DOHH2 (cell line): ENCODE data around the gene RAET1G.

Experiments used
- H3F3A ChIP-seq: fragments of 200-600 bp; sonication (generic), shearing (Covaris generic); 2 replicates; pipeline ENCODE4 v1.6.0; 2016; ENCODE audit warnings: antibody characterized with exemption, mild to moderate bottlenecking; ENCODE audit not compliant: control insufficient read depth, insufficient read depth
- H3K27ac ChIP-seq: fragments of 200-600 bp; sonication (generic); 2 replicates; pipeline ENCODE4 v1.5.1; 2014; ENCODE audit warnings: low read depth, mild to moderate bottlenecking, low read length, moderate library complexity
- H3K27me3 ChIP-seq: fragments of 200-600 bp; sonication (generic); 2 replicates; pipeline ENCODE4 v1.6.1; 2014; ENCODE audit warnings: mild to moderate bottlenecking, low read length, mixed read lengths; ENCODE audit not compliant: control insufficient read depth
- H3K36me3 ChIP-seq: fragments of 200-600 bp; sonication (generic); 2 replicates; pipeline ENCODE4 v1.6.1; 2014; ENCODE audit warnings: mild to moderate bottlenecking, low read length, moderate library complexity, mixed read lengths; ENCODE audit not compliant: control insufficient read depth
- H3K4me1 ChIP-seq: fragments of 200-600 bp; sonication (generic); 2 replicates; pipeline ENCODE4 v1.6.1; 2014; ENCODE audit warnings: mild to moderate bottlenecking, low read length, mixed read lengths; ENCODE audit not compliant: control insufficient read depth
- H3K4me2 ChIP-seq: fragments of 200-600 bp; sonication (generic); 2 replicates; pipeline ENCODE4 v1.6.0; 2014; ENCODE audit warnings: mild to moderate bottlenecking, low read length, moderate library complexity
- H3K4me3 ChIP-seq: fragments of 200-600 bp; sonication (generic); 2 replicates; pipeline ENCODE4 v1.5.1; 2014; ENCODE audit warnings: mild to moderate bottlenecking, low read length, mixed read lengths
- H3K79me2 ChIP-seq: fragments of 200-600 bp; sonication (generic); 2 replicates; pipeline ENCODE4 v1.6.1; 2014; ENCODE audit warnings: mild to moderate bottlenecking, low read length, mixed read lengths; ENCODE audit not compliant: control insufficient read depth
- H3K9me2 ChIP-seq: fragments of 200-600 bp; sonication (generic); replicated peaks from 2 replicates; pipeline ENCODE4 v1.6.1; 2014; ENCODE audit warnings: mild to moderate bottlenecking, low read length, mixed read lengths; ENCODE audit not compliant: control insufficient read depth
- H3K9me3 ChIP-seq: fragments of 200-600 bp; sonication (generic); 2 replicates; pipeline ENCODE4 v1.6.1; 2014; ENCODE audit warnings: antibody characterized with exemption, low read length, mixed read lengths; ENCODE audit not compliant: control insufficient read depth, insufficient read depth
- H4K20me1 ChIP-seq: fragments of 200-600 bp; sonication (generic); 2 replicates; pipeline ENCODE4 v1.6.0; 2014; ENCODE audit warnings: low read depth, mild to moderate bottlenecking, antibody characterized with exemption, low read length, moderate library complexity; ENCODE audit not compliant: control insufficient read depth, insufficient read depth
- EZH2phosphoT487 ChIP-seq: fragments of 200-600 bp; sonication (generic); IDR thresholded peaks from 2 replicates; pipeline ENCODE4 v1.6.1; 2017; ENCODE audit warnings: borderline replicate concordance, mild to moderate bottlenecking, antibody characterized with exemption, low read length, moderate library complexity, mixed read lengths
- TF ChIP-seq, protein P1 (sequence below): fragments of 200-600 bp; sonication (generic); IDR thresholded peaks from one replicate; pipeline ENCODE4 v1.5.1; 2014; ENCODE audit warnings: antibody characterized with exemption, mild to moderate bottlenecking, low read depth, low read length; ENCODE audit not compliant: poor library complexity, severe bottlenecking

The RAET1G gene

DNA sequence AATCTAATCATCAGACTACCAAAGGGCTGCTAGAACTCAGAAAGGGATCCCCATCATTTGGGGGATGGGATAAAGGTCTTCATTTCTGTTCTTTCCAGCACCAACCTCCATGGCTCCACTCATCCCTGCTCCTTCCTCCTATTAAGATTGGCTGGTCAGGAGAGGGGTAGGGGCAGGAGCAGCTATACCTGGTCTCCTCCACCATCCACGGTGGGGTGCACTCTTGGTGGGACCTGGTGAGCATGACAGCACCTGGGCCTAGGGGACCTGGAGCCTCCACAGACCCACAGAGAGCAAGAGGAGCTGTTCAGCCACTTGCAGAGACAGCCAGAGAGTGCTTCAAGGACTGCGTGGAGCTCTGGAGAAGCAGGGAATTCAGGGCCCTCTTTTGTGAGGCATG is 12.7 kb upstream of the RAET1G start:
- Histone ChIP-seq H3K4me2 (no peak overlapping the region), H3K9me3 (no peaks in the 10 kb centered on the region), H3K36me3 (no peaks in the 10 kb centered on the region), H3K27ac (no peak overlapping the region), H4K20me1 (no peaks in the 10 kb centered on the region), H3K9me2 (no peaks in the 10 kb centered on the region), H3F3A (no peaks in the 10 kb centered on the region), H3K4me3 (no peak overlapping the region), H3K79me2 (no peaks in the 10 kb centered on the region), H3K4me1 (peaks cover 16% of the 10 kb centered on the region), H3K27me3 (peaks cover 73% of the 10 kb centered on the region)
- no peak for TF ChIP-seq EZH2phosphoT487
- TF ChIP-seq, protein P1, sequence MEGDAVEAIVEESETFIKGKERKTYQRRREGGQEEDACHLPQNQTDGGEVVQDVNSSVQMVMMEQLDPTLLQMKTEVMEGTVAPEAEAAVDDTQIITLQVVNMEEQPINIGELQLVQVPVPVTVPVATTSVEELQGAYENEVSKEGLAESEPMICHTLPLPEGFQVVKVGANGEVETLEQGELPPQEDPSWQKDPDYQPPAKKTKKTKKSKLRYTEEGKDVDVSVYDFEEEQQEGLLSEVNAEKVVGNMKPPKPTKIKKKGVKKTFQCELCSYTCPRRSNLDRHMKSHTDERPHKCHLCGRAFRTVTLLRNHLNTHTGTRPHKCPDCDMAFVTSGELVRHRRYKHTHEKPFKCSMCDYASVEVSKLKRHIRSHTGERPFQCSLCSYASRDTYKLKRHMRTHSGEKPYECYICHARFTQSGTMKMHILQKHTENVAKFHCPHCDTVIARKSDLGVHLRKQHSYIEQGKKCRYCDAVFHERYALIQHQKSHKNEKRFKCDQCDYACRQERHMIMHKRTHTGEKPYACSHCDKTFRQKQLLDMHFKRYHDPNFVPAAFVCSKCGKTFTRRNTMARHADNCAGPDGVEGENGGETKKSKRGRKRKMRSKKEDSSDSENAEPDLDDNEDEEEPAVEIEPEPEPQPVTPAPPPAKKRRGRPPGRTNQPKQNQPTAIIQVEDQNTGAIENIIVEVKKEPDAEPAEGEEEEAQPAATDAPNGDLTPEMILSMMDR = no peak

DNA sequence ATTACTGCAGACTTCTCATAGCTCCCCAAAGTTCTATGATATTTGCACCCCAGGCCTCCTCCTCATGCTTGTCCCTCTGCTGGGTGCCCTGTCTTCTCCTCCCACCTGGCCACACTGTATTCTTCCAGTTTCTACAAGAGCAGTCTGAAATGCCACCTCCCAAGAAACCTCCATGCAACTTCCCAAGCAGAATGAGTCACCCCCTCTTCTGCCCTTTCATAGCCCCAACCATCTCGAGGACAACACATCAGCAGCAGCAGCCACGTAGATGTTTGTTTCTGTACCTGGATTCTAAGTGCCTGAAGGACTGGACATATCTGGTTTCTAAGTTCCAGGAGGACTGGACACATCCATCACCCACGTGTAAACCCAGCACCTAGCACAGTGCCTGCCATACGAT is 12.3 kb upstream of the RAET1G start:
- H3K4me2 ChIP-seq = no peak overlapping the region

DNA sequence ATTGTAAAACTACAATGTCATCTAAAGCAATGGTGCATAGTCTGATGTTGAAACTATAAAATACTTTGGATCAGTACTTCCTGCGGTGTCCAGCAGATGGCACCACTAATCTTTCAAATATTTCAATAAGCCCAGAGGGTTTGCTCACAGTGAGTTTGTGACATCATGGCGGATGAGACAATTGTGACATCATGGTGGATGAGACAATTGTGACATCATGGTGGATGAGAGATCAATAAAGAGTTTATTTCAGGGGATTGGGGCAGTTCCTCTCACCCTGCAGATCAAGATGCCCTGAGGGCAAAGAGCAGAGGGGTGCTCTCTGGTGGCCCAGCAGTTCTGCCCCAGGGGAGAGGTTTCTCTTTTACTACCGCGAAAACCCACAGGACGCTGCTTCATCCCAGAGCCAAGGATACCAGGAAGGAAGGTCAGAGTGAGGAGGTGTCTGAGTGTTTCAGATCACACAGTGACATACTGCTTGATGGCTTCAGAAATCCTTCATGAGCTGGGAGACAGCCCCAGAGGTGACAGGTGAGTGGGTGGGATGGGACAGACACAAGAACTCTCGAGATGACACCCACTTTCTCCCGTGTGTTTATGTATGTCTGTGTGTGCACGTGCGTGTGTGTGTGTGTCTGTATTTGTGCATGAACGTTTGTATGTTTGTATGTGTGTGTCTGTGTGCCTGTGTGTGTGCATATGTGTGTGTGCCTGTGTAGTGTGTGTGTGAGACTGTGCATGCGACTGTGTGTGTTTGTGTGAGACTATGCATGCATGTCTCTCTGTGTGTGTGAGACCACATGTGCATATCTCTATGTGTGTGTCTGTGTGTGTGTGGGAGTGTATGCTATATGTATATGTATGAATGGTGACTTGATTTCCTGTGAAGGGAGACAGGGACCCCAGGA is 11.6 kb upstream of the RAET1G start:
- TF ChIP-seq, protein P1 = peak; percentile 86
- no peak for TF ChIP-seq EZH2phosphoT487
- Histone ChIP-seq H3K4me2 (peak overlapping the region; percentile 22; the same call in 1 of the 2 replicates), H3K4me1 (peaks cover 16% of the 10 kb centered on the region), H3K27ac (no peak overlapping the region), H3K36me3 (no peaks in the 10 kb centered on the region), H3K4me3 (no peak overlapping the region), H3F3A (no peaks in the 10 kb centered on the region), H3K9me3 (no peaks in the 10 kb centered on the region), H4K20me1 (no peaks in the 10 kb centered on the region), H3K79me2 (no peaks in the 10 kb centered on the region), H3K27me3 (peaks cover 65% of the 10 kb centered on the region), H3K9me2 (no peaks in the 10 kb centered on the region)

More for the DNA sequence above, 12.3 kb upstream of the RAET1G start:
- no peak overlapping the region for H3K4me3 ChIP-seq
- H4K20me1 ChIP-seq = no peaks in the 10 kb centered on the region
- no peaks in the 10 kb centered on the region for H3K79me2 ChIP-seq
- H3K36me3 ChIP-seq = no peaks in the 10 kb centered on the region
- no peaks in the 10 kb centered on the region for H3K9me3 ChIP-seq
- no peaks in the 10 kb centered on the region for H3F3A ChIP-seq
- peaks cover 69% of the 10 kb centered on the region for H3K27me3 ChIP-seq
- peaks cover 16% of the 10 kb centered on the region for H3K4me1 ChIP-seq
- no peaks in the 10 kb centered on the region for H3K9me2 ChIP-seq
- TF ChIP-seq, protein P1 = no peak
- no peak for TF ChIP-seq EZH2phosphoT487
- H3K27ac ChIP-seq = no peak overlapping the region
